ENCODE measurements around the gene PSMC4.
A peak's percentile ranks its signal among the peaks of the same experiment; 100 is the strongest.

Gene PSMC4

DNA sequence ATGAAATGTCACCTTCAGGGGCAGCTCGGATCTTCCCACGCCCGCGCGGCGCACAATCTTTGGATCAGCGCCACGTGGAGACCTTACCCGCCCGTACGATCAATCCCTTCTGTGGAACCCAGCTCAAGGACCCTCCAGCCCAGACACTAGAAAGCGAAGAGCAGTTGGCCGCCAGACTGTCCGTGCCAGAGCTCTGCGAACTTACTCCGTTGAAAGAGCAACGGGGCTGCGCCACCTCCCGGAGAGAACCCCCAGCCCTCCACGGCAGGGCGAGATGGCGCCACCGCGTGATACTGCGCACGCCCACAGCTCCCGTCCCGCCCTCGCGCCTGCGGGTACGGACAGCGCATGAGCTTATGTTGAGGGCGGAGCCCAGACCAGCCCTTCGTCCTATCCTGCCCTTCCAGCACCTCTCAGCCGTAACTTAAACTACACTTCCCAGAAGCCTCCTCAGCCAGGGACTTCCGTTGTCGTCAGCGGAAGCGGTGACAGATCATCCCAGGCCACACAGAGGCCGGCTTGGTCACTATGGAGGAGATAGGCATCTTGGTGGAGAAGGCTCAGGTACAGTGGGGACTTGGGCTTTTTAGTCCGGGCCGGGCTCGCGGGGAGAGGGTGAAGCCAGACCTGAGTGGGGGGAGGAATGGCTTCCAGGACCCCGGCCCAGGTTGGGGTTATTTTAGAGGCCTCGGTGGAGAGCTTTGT lies at the start of gene PSMC4:
PSMC4 (plus strand) TSS at position 491 of the 705 bp plus-strand sequence; CDS start at position 529, 38 bp downstream.
- peak; percentile 99 for DNase-seq (ENCODE audit: low spot score)

DNA sequence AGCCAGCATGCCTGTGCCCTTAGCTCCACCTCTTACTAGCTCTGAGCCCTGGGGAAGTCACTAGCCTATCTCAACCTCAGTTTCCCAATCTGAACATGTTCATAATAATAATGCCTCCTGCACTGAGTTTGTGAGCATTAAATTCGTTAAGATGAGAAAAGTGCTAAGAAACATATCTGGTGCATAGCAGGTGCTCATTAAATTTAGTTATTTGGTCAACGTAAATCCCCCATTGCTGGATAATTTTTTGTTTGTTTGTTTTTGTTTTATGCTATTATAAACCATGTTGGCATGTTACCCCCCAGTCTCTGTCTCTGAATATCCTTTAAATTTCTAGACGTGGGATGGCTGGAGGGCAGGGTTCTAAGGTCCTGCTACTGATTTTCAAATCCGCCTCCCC lies 47.1 kb upstream of the PSMC4 start:
- DNase-seq (ENCODE audit: low spot score) = no peak

DNA sequence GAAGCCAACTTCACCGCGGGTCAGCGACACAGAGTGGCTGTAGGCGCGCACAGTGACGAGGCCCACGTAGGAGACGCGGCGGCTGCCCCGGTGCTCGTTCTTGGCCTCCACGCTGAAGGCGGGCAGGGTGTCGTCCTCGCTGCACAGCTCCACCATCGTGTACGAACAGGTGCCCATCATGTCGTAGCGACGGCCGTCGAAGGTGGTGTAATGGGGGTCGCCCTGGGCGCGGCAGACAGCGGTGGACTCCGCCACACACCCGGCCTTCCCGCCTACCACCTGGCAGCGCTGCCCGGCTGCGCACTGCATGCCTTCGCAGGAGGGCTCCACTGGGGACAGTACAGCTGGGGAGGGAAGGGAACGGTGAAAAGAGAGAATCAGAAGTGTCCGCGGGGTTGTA lies 46.6 kb upstream of the PSMC4 start:
- no peak for DNase-seq (ENCODE audit: low spot score)

DNA sequence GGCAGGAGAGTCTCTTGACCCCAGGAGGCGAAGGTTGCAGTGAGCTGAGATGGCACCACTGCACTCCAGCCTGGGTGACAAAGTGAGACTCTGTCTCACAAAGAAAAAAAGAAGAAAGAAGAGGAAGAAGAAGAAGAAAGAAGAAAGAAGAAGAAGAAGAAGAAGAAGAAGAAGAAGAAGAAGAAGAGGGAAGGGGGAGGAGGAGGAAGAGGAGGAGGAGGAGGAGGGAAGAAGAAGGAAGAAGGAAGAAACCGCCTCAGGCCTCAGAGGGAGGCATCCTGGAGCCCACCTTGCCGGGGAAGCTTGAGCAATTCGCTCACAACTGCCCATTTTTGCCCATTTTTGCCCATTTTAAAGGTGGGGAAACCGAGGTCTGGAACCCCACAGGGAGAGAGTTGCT lies 46.0 kb upstream of the PSMC4 start:
- no peak for DNase-seq (ENCODE audit: low spot score)

DNA sequence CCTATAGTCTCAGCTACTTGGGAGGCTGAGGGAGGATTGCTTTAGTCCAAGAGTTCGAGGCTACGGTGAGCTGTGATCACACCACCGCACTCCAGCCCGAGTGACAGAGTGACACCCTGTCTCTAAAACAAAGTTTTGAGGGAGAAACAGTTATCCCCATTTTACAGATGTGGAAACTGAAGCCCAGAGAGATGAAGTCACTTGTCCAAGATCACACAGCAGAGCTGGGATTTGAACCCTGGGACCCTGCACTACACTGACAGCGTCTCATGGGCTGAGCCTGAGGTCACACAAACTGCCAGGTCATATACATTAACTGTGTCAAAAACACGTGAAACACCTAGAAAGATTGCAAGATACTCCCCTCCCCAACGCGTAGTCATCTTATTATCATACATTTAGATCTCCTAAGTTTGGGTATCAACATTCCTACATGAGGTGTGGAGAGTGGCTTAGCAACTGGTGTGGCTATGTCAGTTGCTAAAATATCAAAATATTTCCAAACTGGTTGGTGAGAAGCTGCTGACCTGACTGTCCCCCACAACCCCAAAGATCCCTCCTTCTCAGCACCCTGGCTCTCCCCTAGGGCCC lies 44.7 kb upstream of the PSMC4 start:
- no peak for DNase-seq (ENCODE audit: low spot score)

DNA sequence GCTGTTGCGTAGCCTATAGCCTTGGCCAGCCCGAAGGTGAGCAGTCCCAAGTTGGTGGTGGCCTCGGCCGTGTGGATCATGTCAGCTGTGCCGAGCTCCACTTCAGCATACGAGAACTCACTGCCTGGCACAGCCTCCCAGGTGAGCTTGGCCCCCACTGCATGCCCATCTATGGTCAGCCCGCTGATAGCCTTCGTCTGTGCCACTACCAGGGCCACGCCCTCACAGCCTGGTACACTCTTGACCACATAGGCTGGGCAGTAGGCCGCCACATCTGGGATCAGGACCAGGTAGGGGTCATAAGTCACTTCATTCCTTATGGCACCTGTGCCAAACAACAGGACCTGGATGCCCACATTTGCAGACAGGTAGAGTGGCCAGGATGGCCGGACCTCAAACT lies 43.9 kb upstream of the PSMC4 start:
- no peak for DNase-seq (ENCODE audit: low spot score)

DNA sequence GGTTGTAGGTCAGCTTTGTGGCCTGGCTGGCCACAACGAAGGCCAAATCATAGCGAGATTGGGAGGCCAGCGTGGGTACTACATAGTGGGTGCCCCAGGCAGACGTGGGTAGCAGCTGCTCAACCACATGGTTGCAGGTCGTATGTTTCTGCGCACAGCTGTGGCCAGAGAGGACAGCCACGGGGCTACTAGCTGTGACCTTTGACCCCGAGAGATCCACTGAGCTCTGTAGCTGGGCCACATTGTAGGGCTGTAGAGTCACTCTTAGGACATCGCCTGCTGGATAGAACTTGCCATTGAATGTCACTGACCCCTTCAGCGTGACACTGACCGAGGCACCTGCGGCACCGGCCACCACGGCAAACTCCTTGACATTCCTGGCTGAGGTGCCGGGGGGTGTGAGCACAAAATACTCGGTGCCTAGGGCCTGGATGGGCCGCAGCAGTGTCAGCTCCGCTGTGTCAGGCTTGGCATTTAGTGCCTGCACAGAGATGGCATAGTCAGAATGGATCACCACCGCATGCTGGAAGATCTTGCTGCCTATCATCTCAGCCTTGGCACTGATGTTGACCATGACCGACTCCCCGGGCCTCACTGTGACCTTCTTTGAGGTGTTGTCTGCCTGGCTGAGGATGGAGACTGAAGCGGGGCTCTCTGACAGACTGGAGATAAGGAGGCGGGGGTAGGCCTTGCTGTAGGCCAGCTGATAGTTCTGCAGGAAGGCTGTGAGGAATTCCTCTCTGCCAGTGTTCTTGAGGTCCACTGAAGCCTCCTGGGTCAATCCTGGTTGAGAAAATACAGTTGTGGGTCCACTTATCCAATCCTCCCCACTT lies 43.2 kb upstream of the PSMC4 start:
- DNase-seq (ENCODE audit: low spot score) = no peak

DNA sequence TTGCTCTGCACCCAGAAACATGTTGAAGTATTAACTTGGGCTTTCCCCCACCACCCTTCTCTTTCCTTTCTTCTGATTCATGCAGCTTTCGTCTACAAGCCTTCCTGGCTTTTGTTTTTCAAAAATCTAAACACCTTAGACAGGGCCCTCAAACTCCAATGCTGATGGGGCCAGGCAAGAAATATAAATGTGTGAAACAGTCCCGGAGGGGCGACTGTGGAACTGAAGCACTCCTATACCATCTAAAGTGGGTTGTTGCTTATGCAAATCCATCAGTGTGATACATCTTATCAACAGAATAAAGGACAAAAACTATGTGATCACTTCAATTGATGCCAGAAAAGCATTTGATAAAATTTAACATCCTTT lies 42.6 kb upstream of the PSMC4 start:
- no peak for DNase-seq (ENCODE audit: low spot score)

DNA sequence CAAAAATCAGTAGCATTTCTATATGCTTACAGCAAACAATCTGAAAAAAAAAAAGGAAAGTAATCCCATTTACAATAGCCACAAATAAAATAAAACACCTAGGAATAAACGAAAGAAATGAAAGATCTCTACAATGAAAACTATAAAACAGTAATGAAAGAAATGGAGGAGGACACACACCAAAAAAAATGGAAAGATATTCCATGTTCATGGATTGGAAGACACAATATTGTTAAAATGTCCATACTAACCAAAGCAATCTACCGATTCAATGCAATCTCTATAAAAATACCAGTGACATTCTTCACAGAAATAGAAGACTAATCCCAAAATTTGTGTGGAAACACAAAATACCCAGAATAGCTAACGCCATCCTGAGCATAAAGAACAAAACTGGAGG lies 41.2 kb upstream of the PSMC4 start:
- DNase-seq (ENCODE audit: low spot score) = no peak

DNA sequence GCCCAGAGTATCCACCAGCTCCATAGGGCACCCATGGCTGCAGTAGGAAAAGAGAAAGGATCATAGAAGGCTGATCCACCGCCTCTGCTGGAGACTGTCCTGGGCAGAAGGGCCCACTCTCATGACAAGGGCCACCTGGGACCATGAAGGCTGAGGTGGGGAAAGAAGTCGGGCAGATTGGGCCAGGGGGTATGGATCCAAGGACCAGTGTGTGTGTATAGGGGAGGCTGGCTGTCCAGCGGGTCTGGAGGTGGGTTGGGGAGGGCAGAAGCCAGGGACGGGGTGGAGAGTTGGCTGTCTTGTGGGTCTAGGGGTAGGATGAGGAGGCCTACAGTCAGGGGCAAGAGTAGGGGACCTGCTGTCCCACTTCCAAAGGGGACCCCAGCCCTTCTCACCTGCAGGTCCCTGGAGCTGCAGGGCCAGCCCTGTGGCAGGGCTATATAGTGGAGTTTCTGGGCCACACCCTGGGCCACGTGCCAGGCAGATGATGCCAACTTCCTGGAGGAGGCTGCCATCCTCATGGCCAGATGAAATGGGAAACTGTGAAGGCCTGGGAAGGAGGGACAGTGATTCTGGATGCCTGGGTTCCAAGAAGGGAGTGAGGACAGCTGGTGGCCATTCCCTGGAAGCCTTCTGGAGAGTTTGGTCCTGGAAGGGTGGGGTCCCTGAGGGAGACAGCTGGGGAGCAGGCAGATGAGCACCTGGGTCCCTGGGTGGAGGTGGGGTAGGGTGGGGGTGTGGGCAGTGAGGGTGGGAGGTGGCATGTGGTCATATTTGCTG lies 36.2 kb upstream of the PSMC4 start, which contains the start of gene FCGBP:
FCGBP (minus strand) TSS at position 51 of the 780 bp plus-strand sequence.
- DNase-seq (ENCODE audit: low spot score) = no peak

DNA sequence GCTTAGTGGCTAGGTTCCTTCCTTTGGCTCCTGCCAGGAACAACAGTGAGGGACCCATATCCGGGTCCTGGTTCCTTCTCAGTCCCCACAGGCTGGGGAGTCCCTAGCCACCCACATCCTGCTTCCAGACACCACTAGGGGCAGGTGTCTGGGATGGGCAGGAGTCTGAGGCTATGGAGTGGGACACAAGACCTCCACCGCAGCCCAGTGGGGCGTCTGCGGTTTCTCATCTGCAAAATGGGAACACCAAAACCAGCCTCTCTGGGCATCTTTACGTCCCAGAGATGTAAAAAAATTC lies 35.7 kb upstream of the PSMC4 start:
- DNase-seq (ENCODE audit: low spot score) = no peak

DNA sequence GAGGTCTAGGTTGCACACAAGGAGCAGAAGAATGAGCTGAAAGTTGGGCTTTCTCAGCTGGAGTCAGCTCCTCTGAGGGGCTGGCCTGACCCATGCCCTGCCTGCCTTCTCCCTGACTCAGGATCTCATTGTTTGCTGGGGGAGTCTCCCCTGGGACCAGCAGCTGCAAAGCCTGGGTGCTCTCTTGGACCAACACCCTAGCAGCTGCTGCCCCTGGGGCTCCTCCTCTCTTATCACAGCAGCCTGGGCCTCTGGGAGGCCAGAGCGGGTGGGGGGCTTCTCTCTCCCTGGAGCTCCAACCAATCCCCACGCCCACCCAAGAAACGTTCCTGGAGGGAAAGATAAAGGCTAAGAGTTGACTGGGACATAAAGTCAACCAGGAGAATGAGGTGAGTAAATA lies 34.9 kb upstream of the PSMC4 start:
- no peak for DNase-seq (ENCODE audit: low spot score)

DNA sequence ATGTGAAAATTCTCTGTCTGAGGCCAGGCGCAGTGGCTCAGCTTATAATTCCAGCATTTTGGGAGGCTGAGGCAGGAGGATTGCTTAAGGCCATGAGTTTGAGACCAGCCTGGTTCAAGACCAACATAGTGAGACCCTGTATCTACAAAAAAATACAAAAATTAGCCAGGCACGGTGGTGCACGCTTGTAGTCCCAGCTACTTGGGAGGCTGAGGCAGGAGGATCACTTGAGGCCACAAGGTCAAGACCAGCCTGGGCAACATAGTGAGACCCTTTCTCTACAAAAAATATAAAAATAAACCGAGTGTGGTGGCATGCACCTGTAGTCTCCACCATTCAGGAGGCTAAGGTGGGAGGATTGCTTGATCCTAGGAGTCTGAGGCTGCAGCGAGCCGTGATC lies 34.3 kb upstream of the PSMC4 start:
- no peak for DNase-seq (ENCODE audit: low spot score)

DNA sequence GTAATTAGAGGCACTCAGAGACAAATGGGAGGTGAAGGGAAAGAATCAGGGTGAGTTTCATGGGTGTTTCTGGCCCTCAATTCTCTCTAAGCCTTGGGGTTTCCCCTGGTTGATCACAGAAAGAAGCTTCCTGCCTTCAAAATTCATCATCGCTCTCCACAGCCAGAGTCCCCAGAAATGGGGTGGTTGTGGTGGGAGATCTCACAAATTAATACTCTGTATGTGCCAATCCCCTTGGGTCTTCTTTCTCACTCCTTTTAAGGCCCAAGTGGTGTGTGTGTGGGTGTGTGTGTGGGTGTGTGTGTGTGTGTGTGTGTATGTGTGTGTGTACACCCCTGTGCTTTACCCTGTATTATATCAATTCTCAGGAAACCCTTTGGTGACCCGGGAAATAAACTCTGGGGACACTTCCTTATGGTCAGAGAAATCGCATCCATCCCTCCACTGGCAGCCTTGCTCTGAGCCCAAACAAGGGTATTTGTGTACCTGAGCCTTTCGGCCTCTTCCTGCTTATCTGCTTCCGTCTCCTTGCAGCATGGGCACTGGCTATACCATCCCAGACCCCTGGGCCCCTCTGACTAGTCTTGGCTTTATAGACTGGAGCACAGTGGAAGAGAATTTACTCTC lies 33.8 kb upstream of the PSMC4 start:
- DNase-seq (ENCODE audit: low spot score) = peak; percentile 76

DNA sequence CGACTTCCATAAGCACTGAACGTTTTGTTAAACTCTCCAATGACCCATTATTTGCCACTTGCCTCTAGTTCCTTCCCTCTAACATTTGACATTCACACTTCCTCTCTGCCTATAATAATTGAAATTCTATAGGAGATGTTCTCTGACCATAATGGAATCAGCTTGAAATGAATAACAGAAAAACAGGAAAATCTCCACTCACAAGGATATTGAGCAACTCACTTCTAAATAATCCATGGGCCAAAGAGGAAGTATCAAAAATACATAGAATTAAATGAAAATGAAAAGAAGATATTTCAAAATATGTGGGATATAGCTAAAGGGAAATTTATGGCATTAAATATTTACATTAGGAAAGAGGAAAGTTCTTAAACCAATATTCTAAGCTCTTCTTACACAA lies 33.2 kb upstream of the PSMC4 start:
- DNase-seq (ENCODE audit: low spot score) = no peak

DNA sequence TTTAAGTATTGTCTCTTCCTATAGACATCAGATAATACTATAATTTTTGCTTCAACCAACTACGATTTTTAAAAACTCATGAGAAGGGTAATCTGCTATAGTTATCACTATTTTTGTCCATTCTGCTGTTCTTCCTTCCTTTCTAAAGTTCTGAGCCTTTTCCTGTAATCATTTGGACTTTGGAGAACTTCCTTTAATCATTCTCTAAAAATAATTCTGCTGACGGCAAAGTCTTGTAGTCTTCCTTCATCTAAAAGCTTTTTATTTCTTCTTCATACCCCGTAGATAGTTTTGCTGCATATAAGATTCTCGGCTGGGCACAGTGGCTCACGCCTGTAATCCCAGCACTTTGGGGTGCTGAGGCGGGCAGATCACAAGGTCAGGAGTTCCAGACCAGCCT lies 31.4 kb upstream of the PSMC4 start:
- DNase-seq (ENCODE audit: low spot score) = no peak

DNA sequence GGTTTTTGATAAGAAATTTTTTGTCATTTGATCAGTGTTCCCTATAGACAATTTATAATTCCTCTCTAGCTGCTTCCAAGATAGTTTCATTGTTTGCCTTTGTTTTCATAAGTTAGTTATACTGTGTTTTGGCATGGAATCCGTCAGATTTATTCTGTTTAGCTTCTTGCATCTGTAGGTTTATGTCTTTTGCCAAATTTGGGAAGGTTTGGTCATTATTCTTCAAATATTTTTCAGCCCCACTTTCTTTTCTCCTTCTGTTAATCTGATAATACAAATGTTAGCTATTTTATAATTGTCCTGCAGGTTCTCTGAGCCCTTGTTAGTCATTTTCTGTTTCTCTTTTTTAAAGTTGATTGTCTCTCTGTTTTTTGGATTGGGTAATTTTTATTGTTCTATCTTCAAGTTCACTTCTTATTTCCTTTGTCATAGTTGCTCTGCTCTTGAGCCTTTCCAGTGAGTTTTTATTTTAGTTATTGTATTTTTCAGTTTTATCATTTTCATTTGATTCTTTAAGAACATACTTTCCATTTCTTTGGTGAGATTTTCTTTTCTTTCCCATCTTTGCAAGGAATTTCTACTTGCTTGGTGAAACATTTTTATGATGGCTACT lies 30.6 kb upstream of the PSMC4 start:
- DNase-seq (ENCODE audit: low spot score) = no peak

DNA sequence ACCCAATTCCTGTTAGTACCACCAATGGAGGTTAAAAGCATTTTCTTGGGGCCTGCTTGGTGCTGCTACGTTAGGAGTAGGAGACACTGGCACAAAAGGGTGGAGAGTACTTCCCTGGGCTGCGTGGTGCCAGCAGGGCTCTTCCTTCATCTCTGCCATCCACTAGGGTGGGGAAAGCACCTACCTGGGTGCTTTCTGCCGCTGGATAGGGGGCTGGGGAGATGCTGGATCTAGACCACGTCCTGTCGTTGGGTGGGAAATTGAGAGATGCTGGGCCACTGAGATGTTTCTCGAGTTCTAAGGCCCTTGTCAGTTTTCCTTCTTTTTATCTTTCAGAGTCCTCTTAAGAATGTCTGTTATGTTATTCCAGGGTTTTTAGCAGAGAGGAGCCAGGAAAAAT lies 29.8 kb upstream of the PSMC4 start:
- DNase-seq (ENCODE audit: low spot score) = peak; percentile 6

DNA sequence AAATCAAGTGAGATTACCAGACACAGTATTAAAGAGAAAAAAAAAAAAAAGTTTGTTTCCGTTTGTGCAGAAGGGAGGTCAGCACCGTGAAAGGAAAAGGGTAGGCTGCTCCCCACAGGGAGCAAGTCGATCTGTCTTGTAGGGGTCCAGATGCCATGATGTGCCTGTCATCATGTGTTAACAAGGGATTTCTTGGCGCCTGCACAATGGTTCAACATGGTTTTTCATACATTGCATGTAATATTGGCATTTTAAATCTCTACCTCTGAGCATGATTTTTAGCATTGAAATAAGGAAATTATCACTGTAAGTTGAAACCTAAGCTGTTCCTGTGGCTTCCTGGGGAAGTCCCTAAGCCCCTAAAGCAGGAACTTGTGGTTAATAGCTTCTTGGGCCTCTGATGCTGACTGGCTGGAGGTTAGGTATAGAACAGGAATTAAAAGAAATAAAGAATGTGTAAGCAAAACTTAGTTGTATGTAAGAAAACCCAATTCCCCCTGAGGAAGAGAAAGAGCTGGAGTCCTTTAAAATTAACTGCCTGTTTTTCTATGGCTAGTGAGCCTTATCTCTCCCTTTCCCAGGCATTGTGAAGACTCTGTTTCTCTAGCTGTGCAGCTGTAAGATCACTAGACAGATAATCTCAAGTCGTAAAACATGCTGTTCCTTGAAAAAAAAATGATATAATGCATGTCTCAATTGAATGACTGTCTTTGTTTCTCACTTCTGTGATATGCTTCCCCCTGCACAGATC lies 29.2 kb upstream of the PSMC4 start:
- peak; percentile 79 for DNase-seq (ENCODE audit: low spot score)

DNA sequence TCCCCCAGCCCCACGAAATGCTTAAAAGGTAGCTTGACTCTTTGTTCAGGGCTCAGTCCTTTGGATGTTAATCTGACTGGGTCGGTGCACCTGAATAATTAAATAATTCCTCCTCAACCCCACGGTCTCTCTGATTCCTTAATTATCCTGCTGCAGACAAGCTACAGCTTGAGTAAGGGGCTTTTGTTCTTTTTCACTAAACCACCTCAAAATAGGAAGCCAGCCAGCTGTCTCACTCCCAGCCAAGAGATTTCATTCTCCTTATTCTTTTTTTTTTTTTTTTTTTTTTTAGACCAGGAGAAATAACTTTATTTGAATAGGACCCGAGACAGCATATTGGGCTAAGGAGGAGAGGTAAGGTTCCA lies 28.6 kb upstream of the PSMC4 start:
- DNase-seq (ENCODE audit: low spot score) = no peak

DNA sequence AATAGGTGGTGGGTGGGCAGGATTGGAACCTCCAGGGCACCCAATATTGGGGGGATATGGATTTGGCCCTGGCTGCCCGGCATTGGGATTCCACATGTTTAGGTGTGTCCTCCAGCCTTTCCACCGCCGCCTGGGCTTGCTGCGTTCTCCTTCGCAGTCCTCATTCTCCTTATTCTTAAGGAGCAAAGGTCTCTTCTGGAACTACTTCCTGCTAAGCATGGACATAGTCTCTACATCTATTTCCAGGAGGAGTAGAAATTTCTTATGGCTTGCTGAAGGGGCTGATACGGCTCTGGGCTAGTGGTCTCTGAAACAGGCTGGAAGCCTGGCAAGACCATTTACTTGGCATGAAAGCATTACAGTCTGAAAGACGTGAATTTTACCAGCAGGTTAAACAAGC lies 27.4 kb upstream of the PSMC4 start:
- DNase-seq (ENCODE audit: low spot score) = no peak
